ENCODE measurements around the gene CR1L.

GRCh38 chr1:207702317-207702716, 57.4 kb downstream of the CR1L start:
- TF ChIP-seq CTCF (IDR thresholded peaks at IDR 0.05; ENCODE audit: low read length) (no peak), EZH2 (IDR thresholded peaks at IDR 0.05; ENCODE audit: borderline replicate concordance, low read length) (no peak)
